Measurements from ENCODE around the gene LLPH.
A peak's percentile ranks its signal among the peaks of the same experiment; 100 is the strongest.

The LLPH gene

DNA sequence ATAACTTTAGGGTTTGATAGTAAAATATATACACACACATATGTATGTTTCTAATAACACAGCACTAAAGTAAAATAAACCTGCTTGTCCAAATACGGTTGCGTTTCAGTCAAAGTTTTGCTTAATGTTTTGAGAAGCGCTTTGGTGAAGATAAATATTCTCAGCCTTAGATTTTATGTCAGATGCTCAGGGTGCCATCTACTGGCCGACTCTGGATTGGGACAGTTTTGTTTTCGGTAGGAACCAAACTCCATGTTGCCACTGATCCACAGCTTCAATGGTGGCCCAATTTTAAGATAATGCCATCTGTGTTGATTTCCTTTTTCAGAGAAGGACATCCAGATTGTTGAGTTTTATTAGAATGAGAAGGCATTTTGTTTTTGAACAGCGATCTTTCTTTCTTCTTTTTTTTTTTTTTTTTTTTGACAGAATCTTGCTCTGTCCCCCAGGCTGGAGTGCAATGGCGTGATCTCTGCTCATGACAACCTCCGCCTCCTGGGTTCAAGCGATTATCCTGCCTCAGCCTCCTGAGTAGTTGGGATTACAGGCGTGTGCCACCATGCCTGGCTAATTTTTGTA lies 43.1 kb downstream of the LLPH start:
- DNase-seq = peak; percentile 69

DNA sequence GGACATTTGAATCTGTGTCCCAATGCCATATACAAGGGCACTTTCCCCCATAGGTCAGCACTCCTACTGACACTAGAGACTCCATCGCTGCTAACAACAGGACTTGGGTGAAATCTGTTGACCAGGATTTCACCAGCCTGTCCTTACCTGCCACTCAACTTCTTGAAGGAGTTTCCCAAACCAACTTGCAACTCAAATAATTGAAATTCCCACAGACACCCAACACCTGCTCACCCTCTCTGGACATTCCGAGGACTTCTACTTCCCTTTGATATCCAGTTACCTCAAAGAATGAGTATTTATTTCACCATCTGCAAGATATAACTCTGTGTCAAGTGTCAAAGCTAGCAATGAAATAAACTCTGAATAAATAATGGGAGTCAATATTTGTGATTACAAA lies 44.6 kb downstream of the LLPH start:
- DNase-seq = no peak

DNA sequence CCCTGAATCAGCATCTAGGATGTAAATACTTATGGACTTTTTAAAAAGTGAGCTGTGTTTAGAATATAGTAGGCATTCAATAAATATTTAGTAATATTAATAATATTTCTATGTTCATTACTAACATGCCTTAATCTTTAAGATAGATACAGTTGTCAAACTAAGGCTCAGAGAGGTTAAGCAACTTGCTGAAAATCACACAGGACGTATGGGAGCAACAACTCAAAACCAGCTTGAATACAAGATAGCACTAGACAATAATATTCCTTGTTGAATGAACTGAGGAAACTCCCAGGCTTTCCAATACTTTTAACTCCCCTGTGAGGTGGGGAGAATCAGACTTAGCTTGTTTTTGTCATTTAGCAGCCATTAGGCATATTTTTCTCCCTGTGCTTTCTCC lies 45.3 kb downstream of the LLPH start:
- DNase-seq = no peak

DNA sequence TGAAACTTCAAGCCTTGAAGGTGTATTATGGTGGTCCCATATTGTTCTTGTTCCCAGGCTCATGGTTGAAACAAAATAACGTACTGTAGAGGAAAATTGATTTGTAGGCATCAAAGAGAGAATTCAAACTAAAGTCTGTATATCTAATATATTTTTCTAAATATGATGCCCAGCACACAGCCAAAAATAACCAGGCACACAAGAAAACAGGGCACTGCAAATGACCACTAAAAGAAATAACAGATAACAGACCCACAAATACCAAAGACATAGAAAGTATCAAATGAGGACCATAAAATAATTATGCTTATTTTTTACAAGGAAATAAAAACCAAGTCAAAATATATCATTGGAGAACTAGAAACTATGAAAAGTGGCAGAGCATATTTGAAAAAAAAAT lies 46.8 kb downstream of the LLPH start:
- DNase-seq = no peak

DNA sequence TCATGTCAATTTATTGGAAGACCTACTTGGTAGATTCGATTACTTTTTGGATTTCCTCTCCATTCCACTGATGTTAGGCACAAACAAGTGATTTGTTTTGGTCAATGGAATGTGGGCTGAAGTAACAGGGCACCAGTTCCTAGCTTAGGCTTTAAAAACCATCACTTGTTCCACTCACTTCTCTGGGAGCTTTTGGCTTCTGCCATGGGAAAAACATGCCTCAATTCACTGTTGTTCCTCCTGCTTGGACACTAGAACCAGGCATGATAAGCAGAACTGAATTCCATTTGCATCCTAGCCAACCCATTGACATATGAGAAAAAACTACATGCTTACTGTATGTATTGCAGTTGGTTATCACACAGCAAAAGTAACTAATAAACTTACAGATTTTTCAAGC lies 47.8 kb downstream of the LLPH start:
- no peak for DNase-seq

DNA sequence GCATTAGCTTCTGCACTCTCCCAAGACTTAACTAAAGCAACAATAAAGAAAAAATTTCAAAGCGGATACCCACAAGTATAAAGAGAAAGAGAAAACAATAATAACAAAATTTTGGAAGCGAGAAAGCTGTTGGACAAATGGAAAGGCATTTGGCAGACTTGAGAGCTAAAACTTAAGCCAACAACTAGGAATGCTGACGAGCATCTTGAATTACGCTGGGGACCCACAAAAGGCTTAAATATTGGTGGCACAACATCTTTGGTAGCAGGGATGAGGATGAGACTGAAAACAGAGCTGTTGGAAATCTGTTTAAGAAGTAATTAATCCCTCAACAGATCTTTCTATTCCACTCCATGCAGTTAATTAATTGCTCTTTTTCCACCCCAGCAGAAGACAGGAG lies 49.8 kb downstream of the LLPH start:
- DNase-seq = no peak

DNA sequence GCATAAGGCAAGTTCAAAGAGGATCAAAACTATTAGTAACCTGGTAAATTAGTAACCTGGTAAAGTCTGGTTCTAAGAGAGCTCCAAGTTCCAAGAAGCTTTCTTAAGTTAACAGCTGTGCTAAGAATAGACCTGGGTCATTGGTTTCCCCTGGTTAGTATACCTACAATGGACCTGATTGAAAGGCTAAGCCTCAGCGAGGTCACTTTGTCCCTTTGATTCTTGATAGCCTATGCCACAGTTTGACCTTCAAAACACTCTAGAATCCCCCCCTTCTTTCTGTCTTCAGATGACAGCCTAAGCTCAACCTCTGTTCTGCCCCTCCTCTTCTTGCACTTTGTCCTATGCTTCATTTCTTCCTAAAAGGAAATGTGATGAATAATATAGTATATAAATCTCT lies 53.0 kb downstream of the LLPH start:
- no peak for DNase-seq

DNA sequence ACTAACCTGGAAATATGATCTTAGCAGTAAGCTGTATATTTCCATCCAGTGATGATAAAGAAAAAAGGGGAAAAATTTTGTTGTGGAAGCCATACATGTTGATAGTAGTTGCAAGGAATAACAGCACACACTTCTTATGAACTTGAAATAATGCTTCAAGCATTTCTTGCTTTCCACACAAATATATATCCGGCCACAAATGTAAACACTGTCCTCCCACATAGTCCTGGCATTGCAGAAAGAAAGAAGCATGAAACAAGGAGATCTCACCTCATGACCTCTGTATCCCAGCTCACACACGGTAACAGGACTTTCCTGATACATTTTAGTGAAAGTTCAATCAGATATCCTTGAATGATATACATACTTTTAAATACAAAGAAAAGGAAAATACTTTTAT lies 56.0 kb downstream of the LLPH start:
- no peak for DNase-seq

DNA sequence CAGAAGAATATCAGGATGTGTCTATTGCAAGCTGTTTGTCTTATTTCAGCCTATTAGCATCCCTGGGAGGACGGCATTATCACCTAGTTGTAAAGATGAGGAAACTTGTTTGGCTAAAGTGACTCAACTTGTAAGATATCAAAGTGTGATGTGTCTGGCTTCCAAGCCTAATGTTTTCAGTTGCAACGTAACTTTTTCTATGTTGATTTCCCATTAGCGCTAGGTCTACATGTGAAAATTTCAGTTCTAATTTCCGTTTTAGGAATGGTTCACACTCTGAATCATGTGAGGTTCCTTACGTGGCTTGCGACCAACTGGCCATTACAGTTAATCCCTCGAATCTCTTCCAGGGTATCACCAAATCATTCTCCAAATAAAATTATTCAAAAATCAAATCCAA lies 58.0 kb downstream of the LLPH start:
- no peak for DNase-seq

DNA sequence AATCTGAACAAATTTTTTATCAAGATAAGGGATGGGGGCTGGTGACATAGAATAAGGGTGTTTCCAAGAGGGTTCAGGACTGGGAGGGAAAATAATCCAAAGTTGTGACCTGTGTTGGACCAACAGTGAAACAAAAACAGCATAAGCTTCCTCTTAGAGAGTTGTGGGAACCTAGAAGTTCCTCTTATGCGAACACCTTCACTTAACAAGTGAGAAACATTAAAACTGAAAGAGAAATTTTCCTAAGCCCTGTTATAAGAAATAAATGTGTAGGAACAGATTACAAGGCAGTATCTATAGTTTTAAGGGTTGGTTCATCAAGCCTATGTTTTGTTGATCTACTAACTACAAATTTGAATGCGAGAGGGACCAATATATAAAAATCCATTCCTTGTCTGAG lies 58.4 kb downstream of the LLPH start:
- DNase-seq = no peak

DNA sequence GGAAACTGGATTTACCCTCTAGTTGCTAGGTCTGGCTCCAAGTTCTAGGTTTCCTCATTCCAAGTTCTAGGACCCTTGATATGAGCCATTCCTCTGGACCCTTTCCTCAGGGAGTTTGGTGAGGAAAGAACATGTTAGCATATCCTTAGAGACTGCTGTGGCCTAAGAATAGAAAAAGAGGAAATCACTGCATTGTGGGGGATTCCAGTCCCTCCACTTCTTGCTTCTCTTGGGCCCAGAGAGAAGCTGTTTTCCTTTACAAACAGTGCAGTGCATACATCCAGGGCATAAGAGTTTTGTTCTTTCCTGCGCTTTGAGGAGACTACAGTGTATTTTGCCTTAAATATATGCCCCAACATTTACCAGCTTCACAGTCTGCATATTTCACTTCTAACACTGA lies 59.0 kb downstream of the LLPH start:
- no peak for DNase-seq

DNA sequence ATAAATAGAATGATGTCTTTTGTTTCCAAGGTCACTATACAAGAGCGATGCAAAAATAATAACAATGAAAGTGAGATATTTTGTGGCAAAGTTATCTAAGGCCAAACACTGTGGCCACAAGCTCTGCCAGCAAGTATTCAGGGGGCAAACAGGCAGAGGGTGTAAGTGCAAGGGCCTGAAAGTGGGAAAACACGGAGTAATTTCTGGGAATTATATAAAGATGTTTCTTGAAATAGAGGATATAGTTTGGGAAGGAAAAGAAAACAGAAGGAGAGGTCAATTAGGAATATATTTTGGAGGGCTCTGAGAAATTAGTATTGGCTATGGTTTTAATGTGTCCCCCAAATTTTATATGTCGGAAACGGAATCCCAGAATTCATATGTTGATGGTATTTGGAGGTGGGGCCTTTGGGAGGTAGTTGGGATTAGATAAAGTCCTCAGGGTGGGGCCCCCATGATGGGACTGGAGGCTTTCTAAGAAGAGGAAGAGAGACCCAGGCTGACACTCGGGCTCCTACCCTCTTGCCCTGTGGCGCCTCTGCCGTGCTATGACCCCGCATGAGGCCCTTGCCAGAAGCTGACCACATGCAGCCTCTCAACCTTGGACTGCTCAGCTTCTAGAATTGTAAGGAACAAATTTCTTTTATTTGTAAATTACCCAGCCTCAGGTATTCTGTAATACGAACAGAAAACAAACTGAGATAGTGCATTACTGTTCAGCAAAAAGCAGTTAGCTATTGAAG lies 60.0 kb downstream of the LLPH start:
- DNase-seq = no peak

DNA sequence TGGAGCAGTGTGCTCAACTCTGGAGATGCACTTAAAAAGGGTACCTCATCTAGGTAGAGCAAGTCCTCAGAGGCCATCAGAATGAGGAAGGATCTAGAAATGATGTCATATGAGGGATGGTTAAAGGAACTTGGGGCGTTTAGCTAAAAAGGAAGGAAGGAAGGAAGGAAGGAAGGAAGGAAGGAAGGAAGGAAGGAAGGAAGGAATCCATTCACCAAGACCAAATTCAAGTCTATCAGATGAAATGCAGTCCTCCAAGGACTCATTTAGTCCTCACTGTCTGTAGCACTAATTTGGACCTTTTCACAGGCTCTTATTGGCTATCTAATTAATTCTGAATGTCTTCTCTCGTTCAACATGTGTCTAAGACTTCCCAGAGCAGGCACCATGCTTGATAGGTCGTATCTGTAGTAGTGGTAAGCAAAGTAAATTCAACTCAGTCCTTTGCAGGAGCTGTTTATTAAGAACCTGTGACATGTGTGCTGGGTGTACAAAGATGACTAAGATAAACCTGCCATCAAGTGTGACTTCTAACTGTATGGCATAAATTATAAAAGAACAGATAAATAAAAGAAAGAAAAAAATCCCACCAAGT lies 63.5 kb downstream of the LLPH start:
- no peak for DNase-seq

Data from activated CD4-positive, alpha-beta T cell treated with anti-CD3 and anti-CD28 coated beads for 48 hours (primary cell).